HT-29 (cell line): ENCODE results near the gene SOCS1. TPM values are rescaled to one million over a fixed set of nuclear protein-coding genes. Genes with fewer than 3 reads are reported as not detected.

Experiments used
- DNase-seq: peaks from one replicate; pipeline ENCODE4 v3.0.0-alpha.2; 2015; ENCODE audit warnings: low spot score
- total RNA-seq: library from RNA; depleted of rRNA; stranded (reverse); fragments of >200 nt; shearing (Covaris generic); gene quantifications from 2 replicates; pipeline ENCODE4 v1.2.3, GENCODE V29; 2014

The SOCS1 gene
- total RNA-seq, 1 experiment from 2014 or later, result 1.2 TPM

GRCh38 chr16:11289202-11289601 is 33.2 kb upstream of the SOCS1 start:
- DNase-seq, result no peak

GRCh38 chr16:11285842-11286241 is 29.8 kb upstream of the SOCS1 start:
- no peak for DNase-seq

GRCh38 chr16:11283820-11284248 is 27.8 kb upstream of the SOCS1 start:
- DNase-seq, result no peak

- DNase-seq, result no peak
Measured at GRCh38 chr16:11280616-11281522, 24.9 kb upstream of the SOCS1 start, which contains the start of gene PRM1. Gene PRM1 (minus strand): TSS chr16:11281330. CDS start chr16:11281238, 92 bp downstream.

GRCh38 chr16:11278681-11279628 is 23.0 kb upstream of the SOCS1 start:
- DNase-seq, result no peak

GRCh38 chr16:11277607-11278337 is 21.8 kb upstream of the SOCS1 start:
- DNase-seq, result no peak

- no peak for DNase-seq
Measured at GRCh38 chr16:11276896-11277593, 21.0 kb upstream of the SOCS1 start.

GRCh38 chr16:11276143-11276895 is 20.3 kb upstream of the SOCS1 start, which contains the start of gene PRM2:
Gene PRM2 (minus strand): TSS chr16:11276480. CDS start chr16:11276370, 110 bp downstream.
- DNase-seq, result no peak

GRCh38 chr16:11274964-11275363 is 19.0 kb upstream of the SOCS1 start:
- no peak for DNase-seq

DNA sequence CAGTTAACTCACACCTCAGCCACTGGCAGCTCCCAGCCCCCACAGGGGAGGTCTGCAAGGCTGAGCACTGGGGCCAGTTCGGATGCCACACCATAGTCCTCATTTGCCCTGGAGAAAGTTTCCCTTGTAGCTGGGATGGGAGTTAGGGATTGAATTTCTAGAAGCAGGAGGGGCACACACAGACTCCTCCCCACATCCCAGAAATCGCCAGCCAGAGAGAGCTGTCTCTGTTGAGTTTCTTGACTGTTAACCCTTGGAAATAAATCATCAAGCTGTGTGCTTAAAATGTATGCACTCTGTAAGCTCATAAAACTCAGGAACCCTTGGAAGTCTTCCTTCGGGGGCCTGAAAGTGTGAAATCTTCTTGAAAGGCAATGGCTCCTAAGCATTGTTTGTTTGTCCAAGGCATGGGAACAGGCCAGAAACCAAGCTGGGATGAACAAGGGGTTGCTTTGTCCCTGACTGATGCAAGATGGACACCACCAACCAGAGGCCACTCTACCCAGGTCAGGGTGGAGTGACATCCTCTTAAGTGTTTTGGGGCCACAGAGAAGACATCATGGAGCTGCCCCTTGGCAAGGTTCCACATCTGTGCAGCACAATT is 17.8 kb upstream of the SOCS1 start:
- DNase-seq, result no peak

DNA sequence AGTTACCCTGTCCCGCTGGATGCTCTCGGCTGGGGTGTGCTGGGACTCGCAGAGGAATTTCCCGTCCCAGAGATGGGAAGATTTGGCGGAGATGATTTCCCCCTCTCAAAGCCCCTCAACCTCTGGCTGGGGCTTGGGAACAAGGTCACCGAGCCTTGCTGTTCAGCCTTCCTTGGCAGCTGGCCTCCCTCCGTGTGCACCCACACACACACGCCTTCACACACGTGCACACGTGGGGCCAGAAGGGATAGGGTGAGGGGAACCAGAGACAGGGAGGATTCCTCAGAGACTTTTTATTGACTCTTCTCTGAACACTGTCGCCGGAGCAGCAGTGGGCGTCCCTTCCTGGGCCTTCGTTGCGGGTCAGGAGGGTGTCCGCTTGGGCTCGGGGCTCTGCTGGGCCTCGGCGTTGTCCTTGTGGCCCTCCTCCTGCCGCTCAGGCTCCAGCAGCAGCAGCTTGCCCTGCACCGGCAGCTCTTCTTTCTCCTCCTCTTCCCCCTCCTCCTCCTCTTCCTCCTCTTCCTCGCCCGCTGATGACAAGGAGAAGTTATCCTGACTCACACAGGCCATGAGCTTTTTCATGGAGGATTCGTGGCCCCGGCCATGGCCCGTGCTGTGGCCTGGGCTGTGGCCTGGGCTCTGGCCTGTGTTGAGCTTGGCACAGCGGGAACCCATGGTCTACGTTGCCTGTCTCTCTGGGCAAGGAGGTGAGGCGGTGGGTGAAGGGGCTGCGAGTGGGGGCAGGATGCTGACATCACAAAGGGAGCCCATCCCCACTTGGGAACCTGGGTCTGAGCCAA is 17.1 kb upstream of the SOCS1 start, which contains the start of gene PRM3:
Gene PRM3, minus strand, starts transcription at position 709 of the 800 bp plus-strand sequence. Its CDS starts 34 bp downstream, at position 675.
- no peak for DNase-seq

- DNase-seq, result no peak
Measured at GRCh38 chr16:11272484-11272883, 16.5 kb upstream of the SOCS1 start.

DNA sequence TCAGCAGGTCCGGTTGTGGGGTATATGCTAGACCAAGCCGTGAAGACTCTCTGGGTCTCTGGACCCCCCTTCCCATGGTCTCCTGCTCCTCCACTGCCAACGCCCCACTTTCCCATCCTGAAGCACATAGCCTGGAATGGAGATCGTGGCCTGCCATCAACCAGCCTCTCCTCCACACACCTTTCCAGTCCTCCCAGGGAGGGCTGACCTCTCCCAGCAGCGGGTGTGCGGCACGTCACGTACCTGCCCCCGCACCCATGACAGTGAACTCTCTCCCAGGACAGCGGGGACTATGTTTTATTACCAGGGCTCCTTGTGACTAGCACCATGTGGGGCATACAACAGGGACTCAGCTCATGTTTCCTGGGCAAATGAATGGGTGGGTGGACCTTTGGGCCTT is 15.6 kb upstream of the SOCS1 start:
- DNase-seq, result no peak

- DNase-seq, result no peak
Measured at GRCh38 chr16:11270602-11271162, 14.7 kb upstream of the SOCS1 start.

DNA sequence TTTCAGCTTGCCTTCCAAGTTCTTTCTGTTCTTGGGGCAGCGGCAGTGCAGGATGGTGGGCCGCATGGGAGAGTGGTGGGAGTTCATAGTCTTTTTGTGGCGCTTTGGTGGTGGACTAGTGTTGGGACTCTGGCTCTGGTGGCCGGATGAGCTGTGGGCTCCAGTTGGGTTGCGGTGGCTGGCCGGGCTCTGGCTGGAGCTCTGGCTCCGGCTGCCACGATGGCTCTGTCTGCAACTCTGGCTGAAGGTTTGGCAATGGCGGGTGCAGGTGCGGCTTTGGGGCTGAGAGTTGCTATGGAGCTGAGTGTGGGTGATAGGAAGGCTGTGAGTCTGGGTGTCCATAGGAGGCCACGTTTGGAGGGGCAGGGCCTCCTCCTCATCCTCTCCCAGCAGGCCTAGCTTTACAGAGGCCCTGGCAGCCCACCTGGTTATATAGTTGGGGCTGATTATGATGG is 12.9 kb upstream of the SOCS1 start, which contains the start of gene TNP2:
Gene TNP2, minus strand, starts transcription at position 405 of the 455 bp plus-strand sequence. Its CDS starts 63 bp downstream, at position 342.
- no peak for DNase-seq

GRCh38 chr16:11265124-11265523 is 9.1 kb upstream of the SOCS1 start:
- no peak for DNase-seq

DNA sequence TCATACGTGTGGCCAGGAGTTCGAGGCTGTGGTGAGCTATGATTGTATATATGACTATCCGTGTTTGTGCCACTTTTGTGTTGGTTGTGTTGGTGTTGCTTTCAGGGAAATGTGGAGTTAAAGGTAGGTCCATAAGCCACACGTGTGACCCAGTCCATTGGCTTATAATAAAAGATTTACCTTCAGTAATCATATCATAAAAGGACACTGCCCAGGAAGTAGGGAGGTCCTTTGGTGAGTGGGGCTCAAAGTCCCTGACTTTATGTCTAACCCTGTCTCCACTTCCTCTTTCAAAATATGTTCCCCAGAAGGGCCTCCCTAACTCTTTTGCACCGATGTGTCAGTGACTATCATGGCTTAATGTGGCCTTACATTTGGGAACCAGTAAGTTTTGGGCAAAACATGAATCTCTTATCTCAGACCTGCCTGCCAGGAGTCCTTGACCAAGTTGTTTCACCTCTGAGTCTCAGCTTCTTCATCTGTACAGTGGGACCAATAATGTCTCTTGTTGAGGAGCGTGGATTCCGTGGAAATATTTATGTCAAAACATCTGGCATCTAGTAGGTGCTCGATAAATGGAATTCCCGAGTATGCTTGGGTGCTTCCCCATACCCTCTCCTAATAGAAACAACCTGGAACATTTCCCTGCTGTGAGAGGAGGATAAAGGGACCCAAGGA is 8.3 kb upstream of the SOCS1 start:
- no peak for DNase-seq
